Ovary (tissue), 1 donor: ENCODE results near the gene PODXL.

Experiments used
- EP300 ChIP-seq: sonication (generic); formaldehyde crosslinking; IDR thresholded peaks from one replicate; pipeline ENCODE4 v1.6.1; 2017; ENCODE audit warnings: antibody characterized with exemption
- POLR2A ChIP-seq: fragments of 450-650 bp; IDR thresholded peaks from one replicate; pipeline ENCODE4 v1.6.1; 2017; ENCODE audit warnings: antibody characterized with exemption, mild to moderate bottlenecking, moderate library complexity

DNA sequence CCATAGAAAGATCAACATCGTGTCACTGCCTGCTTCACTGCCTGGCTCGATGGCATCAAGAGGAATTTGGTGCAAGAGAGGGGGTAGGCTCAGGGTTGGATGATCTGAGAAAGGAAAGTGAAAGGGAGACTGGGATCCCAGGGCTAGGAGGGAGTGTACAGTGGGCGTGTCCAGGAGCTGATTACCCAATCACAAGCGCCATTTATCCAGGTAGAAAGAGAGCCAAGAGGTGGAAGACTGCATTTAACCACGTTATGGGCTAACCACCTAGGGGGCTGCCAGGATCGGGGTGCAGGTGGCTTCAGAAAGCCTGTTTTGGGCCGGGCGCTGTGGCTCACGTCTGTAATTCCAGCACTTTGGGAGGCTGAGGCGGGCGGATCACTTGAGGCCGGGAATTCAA, 10.3 kb downstream of the PODXL start:
- TF ChIP-seq EP300 (no peak), POLR2A (no peak)
